H1 (cell line): ENCODE measurements around the gene DLEC1. TPM values are rescaled to one million over a fixed set of nuclear protein-coding genes. Genes with fewer than 3 reads are reported as not detected.

ENCODE experiments used
- ASH2L ChIP-seq: fragments of 200-600, 300-600 bp; sonication (generic); IDR thresholded peaks from one replicate; pipeline ENCODE4 v1.7.1; 2017; ENCODE audit warnings: low read length
- CHD1 ChIP-seq: IDR thresholded peaks from 2 replicates; pipeline ENCODE4 v1.6.1; 2012; ENCODE audit warnings: low read depth, low read length, improper control_type of control experiment
- HDAC6 ChIP-seq: IDR thresholded peaks from one replicate; pipeline ENCODE4 v1.7.1; 2012; ENCODE audit warnings: low read depth, mild to moderate bottlenecking, inconsistent platforms, low read length, moderate library complexity
- SAP30 ChIP-seq: fragments of 300-600 bp; sonication (generic); IDR thresholded peaks from 2 replicates; pipeline ENCODE4 v1.7.1; 2012; ENCODE audit warnings: low read length, moderate library complexity, mild to moderate bottlenecking, inconsistent platforms; ENCODE audit not compliant: insufficient read depth, insufficient replicate concordance
- TEAD4 ChIP-seq: IDR thresholded peaks from 2 replicates; pipeline ENCODE4 v1.6.1; 2012; ENCODE audit warnings: low read depth, low read length, inconsistent platforms, mixed read lengths
- polyA plus RNA-seq, 7 experiments: library from polyadenylated mRNA; depleted of rRNA in 3 of 7; stranded (reverse) in 5 of 7; unstranded in 2 of 7; fragments of >200 nt in 5 of 7; fragments of 200-250 nt in 2 of 7; gene quantifications; 1 replicate in 5 of 7; 2 replicates in 1 of 7; 4 replicates in 1 of 7; pipeline versions ENCODE4 v1.2.1 to v1.2.3, GENCODE V29; 2011 to 2013; ENCODE audit warnings: missing spikeins in 2 of 7, mixed read lengths in 2 of 7
- total RNA-seq: library from RNA; stranded (reverse); fragmentation: NEBNext Ultra II Directional; extraction: Animal tissue kit (Norgen Biotek cat#: 25700); gene quantifications from 2 replicates; pipeline ENCODE4 v1.2.1, GENCODE V29; 2021

Gene DLEC1
- total and polyA plus RNA-seq, 2 of the 8 experiments (the other 6 are each of a cell fraction or from before 2014, with no cell fraction given), result 0.26 to 0.76 TPM

DNA sequence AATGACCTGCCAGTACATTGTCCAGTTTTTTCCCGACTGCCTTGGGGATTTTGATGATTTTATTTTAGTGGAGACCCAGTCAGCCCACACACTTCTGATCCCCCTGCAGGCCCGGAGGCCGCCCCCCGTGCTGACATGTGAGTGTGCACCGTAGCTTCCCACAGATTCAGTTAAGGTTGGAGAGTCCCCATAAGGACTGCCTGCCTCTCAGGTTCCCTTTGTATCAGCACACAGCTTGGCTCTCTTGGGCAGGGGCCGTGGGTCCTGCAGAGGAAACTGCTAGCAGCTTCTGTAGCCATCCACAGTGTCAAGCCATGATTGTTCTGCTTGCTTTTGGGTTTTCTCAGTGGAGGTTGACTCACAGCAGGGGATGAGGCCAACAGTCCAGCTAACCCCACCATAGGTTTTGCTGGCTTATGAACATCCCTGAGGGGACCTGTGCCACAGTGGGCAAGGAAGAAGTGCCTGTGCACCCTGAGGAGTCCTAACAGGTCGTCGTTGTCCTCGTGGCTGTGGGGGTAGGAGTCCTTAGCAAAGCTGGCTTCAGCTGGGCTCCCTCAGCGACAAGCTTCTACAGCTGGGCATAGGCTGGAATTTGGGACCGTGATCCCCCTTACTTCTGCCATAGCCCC lies 46.4 kb downstream of the DLEC1 start (continued):
- no peak for TF ChIP-seq ASH2L
- TF ChIP-seq CHD1, result no peak
- no peak for TF ChIP-seq HDAC6
- TF ChIP-seq SAP30, result no peak
- TF ChIP-seq TEAD4, result no peak
